ENCODE data around the gene POLE.

The POLE gene

GRCh38 chr12:132580701-132581292 is 106.3 kb downstream of the POLE start:
- Histone ChIP-seq H4K91ac (ENCODE audit: low read length) (no peak overlapping the region), H3K23ac (ENCODE audit: low read length in 2 of 2) (no peak overlapping the region), H3K18ac (ENCODE audit: low read depth in 1 of 2, low read length in 2 of 2) (no peak overlapping the region), H2BK12ac (ENCODE audit: low read length in 2 of 2) (no peak overlapping the region), H2AK5ac (ENCODE audit: low read length, severe bottlenecking) (no peak overlapping the region), H3K4me2 (ENCODE audit: low read length, poor library complexity, severe bottlenecking) (no peak overlapping the region), H3K9me3 (ENCODE audit: control insufficient read depth, low read length) (no peaks in the 10 kb centered on the region), H2BK120ac (ENCODE audit: low read depth, low read length) (no peak overlapping the region), H3K79me1 (replicated peaks; ENCODE audit: low read length, poor library complexity, severe bottlenecking) (no peaks in the 10 kb centered on the region), H3K4me1 (ENCODE audit: control insufficient read depth, insufficient read depth, low read depth, low read length) (peaks cover 14% of the 10 kb centered on the region), H4K8ac (ENCODE audit: low read length) (no peak overlapping the region), H2BK15ac (ENCODE audit: low read depth, poor library complexity, severe bottlenecking) (peak overlapping the region; percentile 6), H3K27me3 (ENCODE audit: control insufficient read depth in 1 of 2, insufficient read depth in 1 of 2, low read length in 2 of 2) (peaks cover 5 to 25% of the 10 kb centered on the region in 2 experiments), H3K4me3 (ENCODE audit: insufficient read depth in 1 of 2, low read depth in 1 of 2, low read length in 2 of 2) (no peak overlapping the region), H3K14ac (ENCODE audit: low read length in 2 of 2) (no peak overlapping the region), H3K4ac (ENCODE audit: low read depth in 1 of 2, low read length in 2 of 2) (no peak overlapping the region), H3K27ac (ENCODE audit: low read length, poor library complexity, severe bottlenecking) (no peak overlapping the region), H3K9ac (ENCODE audit: low read length) (no peak overlapping the region), H2BK5ac (ENCODE audit: low read depth, low read length, poor library complexity, severe bottlenecking) (no peak overlapping the region), H2AFZ (ENCODE audit: low read depth, low read length) (no peak overlapping the region), H3K36me3 (ENCODE audit: control insufficient read depth in 1 of 2, insufficient read depth in 2 of 2, low read depth in 1 of 2, low read length in 2 of 2) (peaks cover 14 to 71% of the 10 kb centered on the region in 2 experiments)
- WGBS, result 94% methylated on average over 12 of the region's 12 CpGs
- DNase-seq, result no peak

GRCh38 chr12:132579744-132580143 is 107.4 kb downstream of the POLE start:
- Histone ChIP-seq H3K14ac (ENCODE audit: low read length in 2 of 2) (no peak overlapping the region), H2AK5ac (ENCODE audit: low read length, severe bottlenecking) (no peak overlapping the region)
- 94% methylated on average over 10 of the region's 12 CpGs for WGBS

GRCh38 chr12:132578826-132579225 is 108.3 kb downstream of the POLE start:
- no peak for DNase-seq
- Histone ChIP-seq H3K4me1 (ENCODE audit: control insufficient read depth, insufficient read depth, low read depth, low read length) (peaks cover 14% of the 10 kb centered on the region), H3K14ac (ENCODE audit: low read length in 2 of 2) (no peak overlapping the region), H3K27me3 (ENCODE audit: control insufficient read depth in 1 of 2, insufficient read depth in 1 of 2, low read length in 2 of 2) (peaks cover 5 to 7% of the 10 kb centered on the region in 2 experiments), H3K9me3 (ENCODE audit: control insufficient read depth, low read length) (no peaks in the 10 kb centered on the region), H3K23ac (ENCODE audit: low read length in 2 of 2) (no peak overlapping the region), H2AK5ac (ENCODE audit: low read length, severe bottlenecking) (no peak overlapping the region), H4K91ac (ENCODE audit: low read length) (no peak overlapping the region), H3K79me1 (replicated peaks; ENCODE audit: low read length, poor library complexity, severe bottlenecking) (no peaks in the 10 kb centered on the region), H3K27ac (ENCODE audit: low read length, poor library complexity, severe bottlenecking) (no peak overlapping the region), H4K8ac (ENCODE audit: low read length) (no peak overlapping the region), H2BK5ac (ENCODE audit: low read depth, low read length, poor library complexity, severe bottlenecking) (no peak overlapping the region), H3K9ac (ENCODE audit: low read length) (no peak overlapping the region), H2BK15ac (ENCODE audit: low read depth, poor library complexity, severe bottlenecking) (no peak overlapping the region), H3K36me3 (ENCODE audit: control insufficient read depth in 1 of 2, insufficient read depth in 2 of 2, low read depth in 1 of 2, low read length in 2 of 2) (peaks cover 18 to 80% of the 10 kb centered on the region in 2 experiments), H3K4ac (ENCODE audit: low read depth in 1 of 2, low read length in 2 of 2) (no peak overlapping the region), H2BK120ac (ENCODE audit: low read depth, low read length) (no peak overlapping the region), H3K4me3 (ENCODE audit: insufficient read depth in 1 of 2, low read depth in 1 of 2, low read length in 2 of 2) (no peak overlapping the region), H3K18ac (ENCODE audit: low read depth in 1 of 2, low read length in 2 of 2) (no peak overlapping the region), H3K4me2 (ENCODE audit: low read length, poor library complexity, severe bottlenecking) (no peak overlapping the region), H2BK12ac (ENCODE audit: low read length in 2 of 2) (no peak overlapping the region), H2AFZ (ENCODE audit: low read depth, low read length) (no peak overlapping the region)
- 91% methylated on average over 11 of the region's 11 CpGs for WGBS

More at GRCh38 chr12:132579744-132580143, 107.4 kb downstream of the POLE start:
- H3K27ac ChIP-seq (ENCODE audit: low read length, poor library complexity, severe bottlenecking), result no peak overlapping the region
- no peak overlapping the region for H4K8ac ChIP-seq (ENCODE audit: low read length)
- H3K4me3 ChIP-seq (ENCODE audit: insufficient read depth in 1 of 2, low read depth in 1 of 2, low read length in 2 of 2), result no peak overlapping the region
- H2BK5ac ChIP-seq (ENCODE audit: low read depth, low read length, poor library complexity, severe bottlenecking), result no peak overlapping the region
- H2BK12ac ChIP-seq (ENCODE audit: low read length in 2 of 2), result no peak overlapping the region
- H3K4me2 ChIP-seq (ENCODE audit: low read length, poor library complexity, severe bottlenecking), result no peak overlapping the region
- no peak overlapping the region for H3K9ac ChIP-seq (ENCODE audit: low read length)
- H4K91ac ChIP-seq (ENCODE audit: low read length), result no peak overlapping the region
- no peak overlapping the region for H3K23ac ChIP-seq (ENCODE audit: low read length in 2 of 2)
- H3K4ac ChIP-seq (ENCODE audit: low read depth in 1 of 2, low read length in 2 of 2), result no peak overlapping the region
- DNase-seq, result no peak
- no peak overlapping the region for H2BK15ac ChIP-seq (ENCODE audit: low read depth, poor library complexity, severe bottlenecking)
- H3K4me1 ChIP-seq (ENCODE audit: control insufficient read depth, insufficient read depth, low read depth, low read length), result peaks cover 14% of the 10 kb centered on the region
- peaks cover 14 to 74% of the 10 kb centered on the region in 2 experiments for H3K36me3 ChIP-seq (ENCODE audit: control insufficient read depth in 1 of 2, insufficient read depth in 2 of 2, low read depth in 1 of 2, low read length in 2 of 2)
- H3K9me3 ChIP-seq (ENCODE audit: control insufficient read depth, low read length), result no peaks in the 10 kb centered on the region
- H2AFZ ChIP-seq (ENCODE audit: low read depth, low read length), result no peak overlapping the region
- no peak overlapping the region for H2BK120ac ChIP-seq (ENCODE audit: low read depth, low read length)
- no peaks in the 10 kb centered on the region for H3K79me1 ChIP-seq (replicated peaks; ENCODE audit: low read length, poor library complexity, severe bottlenecking)
- peaks cover 5 to 14% of the 10 kb centered on the region in 2 experiments for H3K27me3 ChIP-seq (ENCODE audit: control insufficient read depth in 1 of 2, insufficient read depth in 1 of 2, low read length in 2 of 2)
- H3K18ac ChIP-seq (ENCODE audit: low read depth in 1 of 2, low read length in 2 of 2), result no peak overlapping the region

GRCh38 chr12:132578118-132578517 is 109.0 kb downstream of the POLE start:
- Histone ChIP-seq H2BK120ac (ENCODE audit: low read depth, low read length) (no peak overlapping the region), H3K27me3 (ENCODE audit: control insufficient read depth in 1 of 2, insufficient read depth in 1 of 2, low read length in 2 of 2) (peaks cover 5% of the 10 kb centered on the region in 2 experiments), H4K91ac (ENCODE audit: low read length) (no peak overlapping the region), H3K36me3 (ENCODE audit: control insufficient read depth in 1 of 2, insufficient read depth in 2 of 2, low read depth in 1 of 2, low read length in 2 of 2) (peaks cover 18 to 80% of the 10 kb centered on the region in 2 experiments), H4K8ac (ENCODE audit: low read length) (no peak overlapping the region), H2BK5ac (ENCODE audit: low read depth, low read length, poor library complexity, severe bottlenecking) (no peak overlapping the region), H3K4me1 (ENCODE audit: control insufficient read depth, insufficient read depth, low read depth, low read length) (peaks cover 10% of the 10 kb centered on the region), H3K9me3 (ENCODE audit: control insufficient read depth, low read length) (no peaks in the 10 kb centered on the region), H2AFZ (ENCODE audit: low read depth, low read length) (no peak overlapping the region), H2AK5ac (ENCODE audit: low read length, severe bottlenecking) (no peak overlapping the region), H3K79me1 (replicated peaks; ENCODE audit: low read length, poor library complexity, severe bottlenecking) (peaks cover under 1% of the 10 kb centered on the region), H2BK12ac (ENCODE audit: low read length in 2 of 2) (no peak overlapping the region), H3K4me2 (ENCODE audit: low read length, poor library complexity, severe bottlenecking) (no peak overlapping the region), H3K4me3 (ENCODE audit: insufficient read depth in 1 of 2, low read depth in 1 of 2, low read length in 2 of 2) (no peak overlapping the region), H3K4ac (ENCODE audit: low read depth in 1 of 2, low read length in 2 of 2) (no peak overlapping the region), H3K23ac (ENCODE audit: low read length in 2 of 2) (no peak overlapping the region), H3K14ac (ENCODE audit: low read length in 2 of 2) (no peak overlapping the region), H3K27ac (ENCODE audit: low read length, poor library complexity, severe bottlenecking) (no peak overlapping the region), H3K18ac (ENCODE audit: low read depth in 1 of 2, low read length in 2 of 2) (no peak overlapping the region), H3K9ac (ENCODE audit: low read length) (no peak overlapping the region), H2BK15ac (ENCODE audit: low read depth, poor library complexity, severe bottlenecking) (no peak overlapping the region)
- 88% methylated on average over 10 of the region's 11 CpGs for WGBS
- DNase-seq, result no peak
